GM12872 (cell line): ENCODE results near the gene TSGA10IP.

Source experiments
- CTCF ChIP-seq: IDR thresholded peaks from 3 replicates; pipeline ENCODE4 v1.5.1; 2011; ENCODE audit warnings: low read depth, mild to moderate bottlenecking, low read length, moderate library complexity; ENCODE audit not compliant: insufficient read depth

TSGA10IP gene

DNA sequence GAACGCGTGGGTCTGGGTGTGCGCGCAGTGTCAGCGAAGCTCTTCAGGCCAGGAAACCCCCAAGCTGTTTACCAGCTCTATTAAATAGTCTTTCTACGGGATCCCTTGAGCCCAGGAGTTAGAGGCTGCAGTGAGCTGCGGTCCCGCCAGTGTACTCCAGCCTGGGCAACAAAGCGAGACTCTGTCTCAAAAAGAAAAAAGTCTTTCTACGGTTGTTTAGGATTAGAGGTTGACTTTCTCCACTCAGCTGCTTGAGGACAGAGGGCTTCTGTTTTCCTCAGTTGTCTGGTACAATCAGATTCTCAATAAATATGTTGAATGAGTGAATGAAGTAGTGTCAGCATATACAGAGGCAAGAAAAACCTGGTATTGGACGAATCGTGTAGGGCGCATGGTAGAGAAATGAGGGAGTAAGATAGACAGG, 16.9 kb downstream of the TSGA10IP start:
- no peak for TF ChIP-seq CTCF

DNA sequence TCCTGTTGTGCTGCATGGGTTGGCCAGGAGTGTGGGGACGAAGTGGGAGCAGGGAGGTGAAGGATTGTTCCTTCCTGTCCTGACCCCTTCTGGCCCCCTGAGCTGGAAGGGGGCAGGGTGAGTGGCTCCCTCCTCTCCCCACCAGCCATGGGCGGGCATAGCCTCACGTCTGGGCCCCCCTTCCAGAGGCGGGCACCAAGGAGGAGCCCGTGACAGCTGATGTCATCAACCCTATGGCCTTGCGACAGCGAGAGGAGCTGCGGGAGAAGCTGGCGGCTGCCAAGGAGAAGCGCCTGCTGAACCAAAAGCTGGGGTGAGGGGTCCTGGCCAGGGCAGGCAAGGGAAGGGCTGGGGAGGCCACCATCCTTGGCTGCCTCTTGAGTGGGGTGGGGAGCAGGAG, 19.6 kb downstream of the TSGA10IP start:
- TF ChIP-seq CTCF = no peak

GRCh38 chr11:65965986-65966762, 20.9 kb downstream of the TSGA10IP start:
- TF ChIP-seq CTCF = no peak

- no peak for TF ChIP-seq CTCF
Observed at GRCh38 chr11:65967329-65967934, 22.2 kb downstream of the TSGA10IP start.

DNA sequence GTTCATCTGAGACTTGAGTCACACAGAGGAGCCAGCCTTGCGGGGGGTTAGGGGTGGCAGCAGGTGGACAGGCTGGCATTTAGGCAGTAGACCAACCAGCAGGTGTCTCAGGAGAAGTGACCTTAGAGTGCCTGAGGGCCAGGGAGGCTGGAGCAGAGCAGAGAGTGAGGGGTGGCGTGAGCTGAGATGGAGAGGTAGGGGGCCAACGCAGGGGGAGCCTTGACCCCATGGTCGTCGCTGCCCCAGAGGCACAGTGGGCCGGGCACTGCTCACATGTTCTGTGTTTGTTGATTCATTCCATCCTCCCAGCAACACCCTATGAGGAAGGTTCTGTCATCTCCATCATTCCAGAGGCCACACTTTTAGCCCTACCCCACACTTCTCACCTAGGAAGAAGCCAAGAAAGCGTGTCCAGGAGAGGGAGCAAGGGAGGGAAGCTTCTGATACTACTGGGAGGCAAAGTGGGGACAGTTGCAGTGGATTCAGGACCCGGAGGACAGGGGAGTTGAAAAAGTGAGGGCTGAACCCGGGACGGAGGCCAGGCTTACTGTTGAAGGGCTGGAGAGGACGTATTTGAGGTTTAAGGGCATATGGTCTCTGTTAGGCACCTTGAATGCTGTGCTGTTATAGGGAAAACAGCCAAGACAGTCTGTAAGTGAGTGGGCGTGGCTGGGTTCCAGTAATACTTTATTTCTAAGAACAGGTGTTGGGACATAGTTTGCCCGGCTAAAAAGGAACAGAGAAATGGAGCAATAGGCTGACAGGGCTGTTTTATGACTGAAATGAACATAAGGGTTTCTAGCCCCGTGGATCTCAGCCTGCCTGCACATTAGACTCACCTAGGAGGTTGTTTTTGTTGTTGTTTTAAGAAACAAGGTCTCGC, 23.6 kb downstream of the TSGA10IP start:
- TF ChIP-seq CTCF = no peak

DNA sequence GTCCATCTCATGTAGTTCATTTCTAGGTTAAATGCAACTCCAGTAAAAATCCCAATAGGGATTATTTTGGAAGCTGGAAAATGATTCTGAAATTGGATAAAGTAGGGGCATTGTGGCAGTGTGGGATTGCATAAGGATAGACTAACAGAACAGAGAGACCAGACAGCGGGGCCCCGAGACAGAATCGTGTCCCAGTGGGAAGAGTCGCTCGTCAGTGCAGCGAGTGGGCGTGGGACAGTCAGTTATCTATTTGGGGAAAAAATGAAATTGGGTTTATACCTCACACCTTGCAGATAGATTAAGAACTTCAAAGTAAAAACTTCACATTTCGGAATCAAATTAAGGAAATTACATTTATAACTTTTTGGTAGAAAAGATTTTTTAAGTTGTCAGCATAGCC, 26.8 kb downstream of the TSGA10IP start:
- TF ChIP-seq CTCF = no peak
